Activated CD4-positive, alpha-beta T cell treated with anti-CD3 and anti-CD28 coated beads, Interleukin-2, Interleukin-4, amounts not matched to agents 100 ng/mL and 50 ng/mL, durations not matched to agents 16 hours and 8 hours (primary cell): ENCODE data around the gene GHRL.

ENCODE experiments used
- DNase-seq: peaks from one replicate; pipeline ENCODE4 v3.0.0-alpha.2; 2020; ENCODE audit warnings: low spot score

The GHRL gene

DNA sequence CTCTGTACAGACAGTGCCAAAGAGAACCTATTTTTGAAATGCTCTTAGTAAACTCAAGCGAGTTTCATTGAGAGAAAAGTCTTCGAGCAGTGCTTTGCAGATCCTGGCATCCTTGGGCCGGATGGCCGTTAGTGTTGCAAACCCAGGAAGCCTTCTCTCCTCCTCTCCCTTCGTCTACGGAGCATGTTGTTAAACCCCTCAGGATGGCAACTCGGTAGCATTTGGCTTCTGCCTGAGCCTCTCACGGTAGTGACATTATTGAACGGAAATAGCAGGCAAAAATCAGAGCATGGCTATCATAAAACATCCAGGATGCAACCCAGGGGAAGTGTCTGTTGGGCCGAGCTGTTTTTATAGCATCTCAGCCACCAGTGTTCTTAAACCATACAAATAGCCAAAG lies 34.8 kb upstream of the GHRL start:
- no peak for DNase-seq

DNA sequence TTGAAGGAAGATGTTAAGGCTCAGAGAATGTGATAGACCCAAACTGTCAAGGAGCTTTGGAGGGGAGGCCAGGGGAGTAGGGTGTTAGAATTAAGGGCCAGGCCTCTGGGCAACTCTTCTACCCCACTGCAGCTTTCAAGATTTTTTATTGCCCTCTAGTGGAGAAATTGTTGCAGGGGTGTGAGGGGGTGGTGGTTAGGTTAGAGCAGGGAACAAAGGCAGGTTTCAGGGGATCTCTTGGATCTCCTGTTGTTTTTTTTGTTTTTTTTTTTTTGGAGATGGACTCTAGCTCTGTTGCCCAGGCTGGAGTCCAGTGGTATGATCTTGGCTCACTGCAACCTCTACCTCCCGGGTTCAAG lies 29.6 kb upstream of the GHRL start:
- peak; percentile 41 for DNase-seq

DNA sequence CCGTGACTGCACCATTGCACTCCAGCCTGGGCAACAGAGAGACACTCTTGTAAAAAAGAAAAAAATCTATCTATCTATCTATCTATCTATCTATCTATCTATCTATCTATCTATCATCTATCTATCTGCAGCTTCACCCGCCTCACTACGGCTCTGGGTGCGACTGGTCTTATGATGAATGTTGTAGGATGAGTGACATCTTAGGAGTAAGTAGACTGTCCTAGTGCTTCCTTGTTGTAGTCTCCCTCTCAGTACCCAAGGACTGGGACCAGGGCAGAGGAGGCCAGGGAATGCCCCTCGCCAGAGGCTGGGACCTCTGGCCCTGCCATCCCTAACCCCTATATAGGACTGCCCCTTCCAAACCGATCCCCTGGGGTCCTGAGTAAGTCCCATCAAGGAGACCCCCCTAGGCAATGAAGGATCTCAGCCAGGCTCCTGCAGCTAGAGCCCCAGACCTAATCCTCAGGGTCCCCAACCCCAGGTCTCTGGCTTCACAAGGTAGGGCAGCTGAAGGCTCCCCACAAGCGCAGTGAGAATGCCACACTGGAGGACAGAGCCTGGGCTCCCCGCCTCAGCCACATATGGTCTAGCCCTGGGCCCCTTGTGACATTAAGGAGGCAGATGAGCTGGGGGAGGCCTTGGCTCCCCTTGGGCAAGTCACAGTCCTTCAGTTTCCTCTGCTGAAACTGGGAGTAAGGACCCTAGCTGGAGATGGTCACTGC lies 29.0 kb upstream of the GHRL start:
- DNase-seq: no peak

DNA sequence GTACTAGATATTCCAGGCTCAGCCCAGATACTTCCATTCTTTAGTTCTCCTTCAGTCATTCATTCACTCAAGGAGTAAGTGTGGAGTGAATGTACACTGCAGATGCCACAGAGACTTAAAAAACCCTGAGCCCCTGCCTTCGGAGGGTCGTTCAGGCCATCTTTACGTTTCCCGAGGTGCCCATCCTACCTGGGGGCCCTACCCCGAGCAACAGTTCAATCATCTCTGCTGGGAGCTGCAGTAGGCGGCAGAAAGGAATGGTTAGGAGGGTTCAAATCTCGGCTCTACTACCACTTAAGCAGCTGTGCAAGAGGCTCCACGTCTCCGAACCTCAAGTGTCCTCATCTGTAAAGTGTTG lies 27.6 kb upstream of the GHRL start:
- DNase-seq: no peak

DNA sequence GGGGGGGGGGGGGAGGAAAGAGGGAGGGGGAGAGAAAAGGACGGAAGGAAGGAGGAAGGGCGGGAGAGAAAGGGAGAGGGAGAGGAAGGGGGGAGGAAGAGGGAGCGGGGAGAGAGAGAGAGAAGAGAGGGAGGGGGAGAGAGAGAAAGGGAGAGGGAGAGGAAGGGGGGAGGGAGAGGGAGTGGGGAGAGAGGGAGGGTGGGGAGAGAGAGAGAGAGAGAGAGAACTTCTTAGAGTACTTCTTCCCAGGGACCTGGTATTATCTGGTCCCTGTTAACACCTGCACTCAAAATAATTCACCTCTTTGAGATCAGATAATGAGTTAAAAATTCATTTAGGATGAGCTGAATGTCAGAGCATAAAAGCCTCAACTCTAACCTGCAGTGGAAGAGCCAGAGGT lies 27.1 kb upstream of the GHRL start:
- DNase-seq: no peak

DNA sequence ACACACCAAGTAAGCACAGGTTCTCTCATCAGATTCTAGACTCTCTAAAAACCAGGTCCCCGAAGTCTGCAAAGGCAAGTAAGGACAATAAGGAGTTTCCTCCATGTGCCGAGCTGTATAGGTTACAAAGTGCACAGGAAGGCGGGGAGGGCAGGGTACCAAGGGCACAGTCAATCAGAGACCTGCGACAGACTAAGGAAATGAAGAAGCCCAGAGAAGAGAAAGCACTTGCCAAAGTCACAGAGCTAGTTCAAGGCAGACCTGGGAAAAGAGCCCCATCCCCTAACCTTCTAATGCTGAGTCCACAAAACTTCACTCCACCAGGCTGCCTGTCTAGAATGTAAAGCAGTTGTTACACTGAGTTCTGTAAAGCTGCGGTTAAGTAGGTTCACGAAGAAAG lies 26.5 kb upstream of the GHRL start:
- DNase-seq: peak; percentile 17

DNA sequence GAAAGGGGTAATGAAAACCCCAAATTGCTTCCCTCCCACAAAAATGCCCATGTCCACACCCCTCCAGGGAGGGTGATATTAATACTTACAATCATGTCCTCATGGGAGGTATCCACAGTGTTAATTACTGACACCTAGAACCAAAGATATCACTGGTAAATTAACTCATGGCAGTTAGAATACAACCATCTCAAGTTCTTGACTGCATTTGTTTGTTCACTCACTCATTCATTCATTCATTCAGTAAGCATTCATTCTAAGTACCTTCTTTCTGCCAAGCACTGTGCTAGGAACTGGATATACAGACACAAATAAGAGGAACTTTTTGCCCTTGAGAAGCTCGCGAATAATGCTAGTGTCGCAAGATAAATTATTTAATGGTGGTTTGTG lies 25.2 kb upstream of the GHRL start:
- DNase-seq: no peak

DNA sequence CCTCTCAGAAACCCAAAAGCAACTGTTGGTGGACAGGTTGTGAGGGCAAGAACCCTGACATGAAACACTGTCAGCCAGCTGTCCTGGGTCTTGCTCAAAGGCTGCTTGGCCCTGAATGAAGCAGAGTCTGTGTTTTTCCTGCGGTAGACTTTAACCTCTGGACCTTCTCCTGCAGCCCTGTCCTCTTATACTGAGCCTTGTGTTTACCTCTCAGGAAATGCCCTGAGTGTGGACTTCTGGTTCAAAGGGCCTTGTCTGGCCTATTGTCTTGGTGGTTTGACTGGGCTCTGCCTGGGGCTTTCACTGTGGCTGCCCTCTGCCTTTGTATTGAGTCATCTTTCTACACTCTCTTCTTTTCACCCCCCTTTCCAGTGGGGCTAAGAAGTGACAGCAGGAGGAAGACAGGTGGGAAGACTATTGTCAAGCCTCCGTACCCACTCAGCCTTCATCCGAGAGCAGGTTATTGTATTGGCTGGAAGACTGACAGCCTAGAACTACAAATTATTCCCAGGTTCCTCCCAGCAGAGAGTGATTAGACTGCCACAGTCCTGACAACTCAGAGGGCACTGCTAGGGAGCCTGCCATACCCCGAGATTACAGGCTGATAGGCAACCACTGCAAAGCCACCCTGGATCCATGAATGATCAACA lies 24.7 kb upstream of the GHRL start:
- DNase-seq: no peak

DNA sequence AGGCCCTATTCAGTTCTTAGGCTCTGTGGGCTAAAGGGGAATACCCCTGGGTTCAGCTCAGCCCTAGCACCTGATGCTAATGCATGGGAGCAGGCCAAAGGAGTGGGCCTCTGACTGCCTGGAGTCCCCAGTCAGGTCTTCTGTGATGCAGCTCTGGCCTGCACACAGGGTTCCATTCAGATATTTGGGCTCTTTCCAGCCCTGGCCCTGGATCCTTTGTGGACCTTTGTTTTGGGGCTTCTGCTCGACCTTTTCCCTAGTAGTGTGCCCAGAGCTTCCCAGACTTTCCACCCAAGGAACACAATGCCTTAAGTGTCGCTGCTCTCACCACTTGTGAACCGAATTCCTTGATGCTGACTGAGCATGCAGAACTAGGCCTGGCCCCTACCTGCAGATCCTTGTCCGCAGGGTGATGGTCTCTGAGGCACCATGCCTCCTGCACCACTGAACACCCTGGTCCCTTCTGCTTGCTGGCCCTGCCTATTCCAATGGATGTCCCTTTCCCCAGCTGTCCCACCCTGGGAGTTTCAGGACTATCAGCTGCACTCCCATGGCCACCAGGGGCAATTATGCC lies 23.1 kb upstream of the GHRL start:
- DNase-seq: no peak

DNA sequence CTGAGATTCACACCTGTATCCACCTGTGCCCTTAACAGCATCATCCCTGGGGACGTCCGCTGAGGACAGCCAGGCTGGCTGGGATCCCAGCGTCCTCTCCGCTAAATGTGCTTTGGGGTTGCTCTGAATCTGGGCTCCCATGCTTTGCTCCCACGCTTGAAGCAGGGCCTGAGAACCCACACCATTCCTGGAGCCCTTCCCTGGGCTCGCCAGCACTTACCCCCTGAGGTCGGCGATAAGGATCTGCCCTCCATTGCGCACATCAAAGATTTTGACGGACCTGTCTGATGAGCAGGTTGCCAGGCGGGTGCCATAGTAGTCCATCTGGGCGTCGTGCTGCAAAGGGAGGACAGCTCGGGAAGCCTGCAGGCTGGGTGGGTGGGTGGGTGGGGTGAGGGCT lies 22.4 kb upstream of the GHRL start:
- DNase-seq: no peak

DNA sequence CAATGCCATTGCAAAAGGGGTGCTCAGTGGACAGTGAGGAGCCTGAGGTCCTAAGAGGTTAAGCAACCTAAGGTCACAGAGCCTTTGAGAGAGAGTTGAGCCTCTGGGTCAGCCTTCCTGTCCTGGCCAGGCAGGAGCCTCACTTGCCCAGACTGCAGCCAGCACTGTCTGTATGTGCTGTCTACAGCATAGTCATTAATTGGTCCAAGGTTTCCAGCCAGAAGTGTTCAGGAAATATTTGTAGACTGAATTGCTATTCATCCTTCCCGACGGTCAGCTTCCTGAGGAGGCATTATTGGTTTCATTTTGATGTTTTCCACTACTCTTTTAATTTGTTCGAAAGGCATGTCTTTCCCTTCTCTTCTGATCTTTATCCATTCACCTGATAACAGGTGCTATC lies 20.1 kb upstream of the GHRL start:
- no peak for DNase-seq

DNA sequence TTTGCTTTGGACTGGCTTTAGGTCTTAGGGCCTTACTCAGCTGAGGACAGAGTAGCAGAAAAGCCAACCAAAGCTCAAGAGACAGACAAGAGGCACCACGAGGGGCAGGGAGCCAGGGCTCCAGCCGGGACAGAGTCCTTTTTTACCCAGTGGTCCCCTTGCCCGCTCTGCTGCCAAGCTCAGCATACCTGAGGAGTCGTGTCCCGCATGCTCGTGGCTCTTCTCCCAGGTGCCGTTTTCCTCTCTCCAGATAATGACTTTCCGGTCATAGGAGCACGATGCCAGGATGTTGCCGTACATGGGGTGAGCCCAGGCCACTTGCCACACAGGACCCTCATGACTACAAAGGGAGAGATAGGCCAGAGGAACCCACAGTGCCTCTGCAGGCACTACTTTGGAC lies 19.6 kb upstream of the GHRL start:
- DNase-seq: no peak

DNA sequence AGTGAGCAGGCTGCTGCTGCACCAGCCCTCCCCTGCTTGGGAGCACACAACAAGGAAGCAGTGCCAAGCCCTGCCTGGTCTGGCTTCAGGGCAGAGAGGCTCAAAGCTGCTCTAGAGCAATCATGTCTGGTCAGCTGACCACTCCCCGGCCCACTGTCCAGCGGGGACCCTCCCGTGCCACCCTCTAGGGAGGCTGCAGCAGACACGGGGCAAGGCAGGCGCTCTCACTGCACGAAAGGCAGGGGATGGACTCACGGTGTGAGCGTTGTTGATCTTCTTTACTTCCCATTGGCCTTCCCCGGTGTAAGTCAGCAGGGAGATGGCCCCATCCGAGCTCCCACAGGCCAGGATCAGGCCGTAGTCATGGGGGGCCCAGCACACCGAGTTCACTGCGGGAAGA lies 19.0 kb upstream of the GHRL start:
- DNase-seq: no peak

DNA sequence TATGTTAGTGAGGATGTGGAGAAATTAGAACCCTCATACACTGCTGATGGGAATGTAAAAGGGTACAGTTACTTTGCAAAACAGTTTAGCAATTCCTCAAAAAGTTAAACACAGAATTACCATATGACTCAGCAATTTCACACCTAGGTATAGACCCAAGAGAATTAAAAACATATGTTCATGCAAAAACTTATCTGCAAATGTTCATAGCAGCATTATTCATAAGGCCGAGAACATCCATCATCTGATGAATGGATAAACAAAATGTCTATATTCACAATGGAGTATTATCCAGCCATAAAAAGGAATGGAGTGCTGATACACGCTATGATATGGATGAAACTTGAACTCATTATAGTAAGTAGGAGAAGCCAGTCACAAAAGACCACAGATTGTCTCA lies 17.8 kb upstream of the GHRL start:
- DNase-seq: no peak

DNA sequence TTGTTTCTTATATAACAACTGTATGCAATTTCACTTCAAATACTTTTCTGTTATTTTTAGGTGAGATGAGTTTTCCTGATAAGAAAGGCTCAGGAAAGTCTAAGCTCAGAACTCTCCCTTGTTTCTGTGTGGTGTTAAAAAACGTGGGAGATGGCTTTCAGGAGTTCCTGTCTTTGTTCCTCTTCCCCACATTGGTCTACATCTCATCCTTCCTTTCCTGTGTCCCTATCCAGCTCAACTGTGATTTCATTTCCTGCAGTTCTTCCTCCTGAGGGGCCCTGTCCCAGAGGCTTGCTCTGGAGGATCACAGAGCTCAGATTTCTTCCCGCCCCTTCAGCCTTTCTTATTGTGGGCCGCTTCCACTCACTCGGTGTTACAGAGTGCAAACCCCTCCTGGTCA lies 17.0 kb upstream of the GHRL start:
- DNase-seq: no peak

DNA sequence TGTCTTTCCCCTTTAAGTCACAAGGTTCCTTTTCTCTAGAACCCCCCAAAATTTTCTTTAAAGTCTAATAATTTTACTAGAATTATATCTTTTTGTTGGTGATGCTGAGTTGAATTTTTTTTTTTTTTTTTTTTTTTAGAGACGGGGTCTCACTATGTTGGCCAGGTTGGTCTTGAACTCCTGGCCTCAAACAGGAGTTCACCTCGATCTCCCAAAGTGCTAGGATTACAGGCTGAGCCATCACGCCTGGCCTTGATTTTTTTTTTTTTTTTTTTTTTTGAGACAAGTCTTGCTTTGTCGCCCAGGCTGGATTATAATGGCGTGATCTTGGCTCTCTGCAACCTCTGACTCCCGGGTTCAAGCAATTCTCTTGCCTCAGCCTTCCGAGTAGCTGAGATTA lies 15.9 kb upstream of the GHRL start:
- no peak for DNase-seq

DNA sequence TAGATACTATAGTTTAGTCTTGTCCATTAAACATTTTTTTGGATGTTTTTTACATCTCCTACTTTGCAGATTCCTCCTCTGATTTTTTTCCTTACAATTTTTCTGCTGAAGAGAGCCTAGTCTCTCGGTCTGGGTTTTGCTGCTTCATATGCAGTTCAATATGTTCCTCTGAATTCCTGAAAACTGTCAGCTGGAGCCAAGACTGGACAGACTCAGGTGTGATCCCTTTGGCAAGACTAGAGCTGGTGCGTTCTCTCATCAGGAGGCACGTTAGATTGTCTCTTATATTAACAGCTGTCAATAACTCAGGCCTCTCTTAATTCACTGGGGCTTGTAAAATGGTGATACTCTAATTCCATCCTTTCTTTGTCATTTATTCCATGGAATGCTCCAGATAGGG lies 13.4 kb upstream of the GHRL start:
- DNase-seq: no peak

DNA sequence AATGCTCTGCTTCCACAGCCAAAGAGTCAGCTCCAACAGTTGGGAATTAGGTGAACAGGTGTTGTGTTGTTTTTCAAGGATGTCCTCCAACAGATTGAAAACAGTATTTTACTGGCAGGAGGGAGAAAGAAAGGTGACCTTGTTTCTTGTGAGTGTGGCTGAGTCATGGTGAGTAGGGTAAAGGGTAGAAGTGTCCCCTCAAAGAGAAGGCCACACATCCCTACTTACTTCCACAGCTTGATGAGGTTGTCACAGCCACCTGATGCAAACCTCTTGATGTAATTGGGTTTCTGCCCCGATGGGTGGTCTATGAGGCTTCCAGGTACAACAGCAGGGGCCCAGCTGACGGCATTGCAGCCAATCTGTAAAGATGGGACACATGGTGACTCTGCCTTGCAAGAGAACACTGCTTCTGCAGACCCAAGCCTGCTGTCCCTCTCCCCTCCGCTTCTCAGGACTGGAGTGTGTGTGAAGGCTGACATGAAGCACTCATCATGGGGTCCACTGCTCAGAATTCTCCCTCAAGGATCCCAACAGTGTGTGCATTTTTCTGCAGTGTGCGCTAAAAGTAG lies 12.7 kb upstream of the GHRL start:
- no peak for DNase-seq

DNA sequence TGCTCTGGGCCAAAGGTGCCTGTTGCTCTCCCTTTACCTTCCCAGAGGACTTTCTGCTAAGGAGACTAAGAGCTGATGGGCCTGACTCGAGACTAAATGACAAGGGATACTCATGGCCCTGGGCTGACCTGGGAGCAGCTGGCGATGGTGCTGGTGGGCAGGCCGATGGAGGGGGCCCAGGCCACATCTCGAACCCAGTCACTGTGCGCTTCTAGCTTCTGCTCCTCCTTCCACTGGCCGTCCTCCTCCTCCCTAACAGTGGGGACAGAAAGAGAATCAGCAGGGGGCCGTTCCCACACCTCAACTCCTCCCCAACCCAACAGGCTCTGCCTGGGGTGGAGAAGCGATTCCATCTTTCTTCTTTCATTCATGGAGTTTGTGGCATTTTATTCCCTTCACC lies 12.2 kb upstream of the GHRL start:
- no peak for DNase-seq

DNA sequence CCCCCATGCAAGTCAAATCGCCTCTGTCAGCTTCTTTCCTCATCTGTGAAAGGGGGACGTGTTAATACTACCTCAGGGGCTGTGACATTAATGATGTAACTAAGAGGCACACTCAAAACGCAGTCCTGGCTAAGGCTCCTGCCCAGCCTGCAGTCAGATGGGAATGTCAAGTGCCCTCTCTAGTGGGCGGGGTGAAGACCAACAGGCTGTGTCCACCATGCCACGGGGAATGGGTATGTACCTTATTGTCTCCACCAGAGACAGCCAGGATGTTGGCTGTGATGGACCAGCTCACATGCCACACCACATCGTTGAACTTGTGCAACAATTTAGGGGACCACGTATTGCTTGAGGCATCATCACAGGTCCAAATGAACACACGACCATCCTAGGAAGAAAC lies 11.0 kb upstream of the GHRL start:
- DNase-seq: no peak

DNA sequence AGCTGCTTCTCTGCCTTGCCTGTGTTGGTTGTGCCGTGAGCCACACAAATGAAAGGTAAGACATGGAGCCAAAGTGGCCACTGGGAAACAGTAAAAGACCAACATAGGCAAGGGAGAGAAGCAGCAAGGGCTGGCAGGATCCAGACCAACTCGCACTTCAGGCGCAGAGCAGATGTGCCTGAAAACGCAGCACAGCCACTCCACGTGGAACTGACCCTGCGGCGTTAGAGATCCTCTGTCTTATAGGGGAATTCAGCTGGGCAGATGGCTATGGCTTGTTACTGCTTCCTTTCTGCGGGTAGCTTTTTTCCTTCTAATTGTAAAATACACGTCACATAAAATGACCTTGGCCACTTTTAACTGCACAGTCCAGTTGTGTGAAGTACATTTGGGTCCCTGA lies 10.4 kb upstream of the GHRL start:
- no peak for DNase-seq

DNA sequence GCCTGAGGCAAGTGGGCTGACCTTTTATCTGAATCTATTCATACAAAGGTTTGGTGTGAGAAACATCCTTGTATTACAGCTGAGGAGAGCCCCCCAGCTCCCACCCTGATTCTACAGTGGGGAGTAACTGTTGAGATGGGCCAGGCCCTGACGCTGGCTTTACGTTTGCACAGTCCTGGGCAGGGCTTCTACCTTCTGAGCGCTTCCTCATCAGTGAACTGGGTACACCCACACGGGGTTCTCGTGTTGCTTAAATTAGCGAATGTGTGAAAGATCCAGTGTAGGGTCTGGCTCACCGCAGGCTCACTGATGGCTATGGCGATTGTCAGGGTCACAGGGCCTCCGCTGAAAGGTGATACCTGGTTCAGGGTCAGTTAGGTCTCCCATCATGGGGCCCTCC lies 7.3 kb upstream of the GHRL start:
- no peak for DNase-seq

DNA sequence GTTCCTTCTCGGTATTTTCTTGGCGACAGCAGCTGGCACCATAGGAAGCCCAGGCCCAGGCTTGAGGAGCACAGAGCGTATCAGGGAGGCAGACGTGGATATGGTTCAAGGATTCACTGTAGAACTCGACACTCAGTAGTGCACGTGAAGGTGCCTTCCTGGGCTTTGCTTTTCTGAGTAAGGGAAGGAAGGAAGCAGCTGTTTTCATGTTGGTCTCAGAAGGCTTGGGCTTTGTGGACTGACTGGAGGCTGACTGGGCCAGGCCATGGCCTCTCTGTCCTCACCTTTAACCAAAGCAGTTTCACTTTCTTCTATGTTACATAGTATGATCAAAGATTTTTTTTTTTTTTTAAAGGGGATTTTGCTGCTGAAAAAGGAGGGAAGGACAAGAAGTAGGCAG lies 6.9 kb upstream of the GHRL start:
- DNase-seq: no peak

DNA sequence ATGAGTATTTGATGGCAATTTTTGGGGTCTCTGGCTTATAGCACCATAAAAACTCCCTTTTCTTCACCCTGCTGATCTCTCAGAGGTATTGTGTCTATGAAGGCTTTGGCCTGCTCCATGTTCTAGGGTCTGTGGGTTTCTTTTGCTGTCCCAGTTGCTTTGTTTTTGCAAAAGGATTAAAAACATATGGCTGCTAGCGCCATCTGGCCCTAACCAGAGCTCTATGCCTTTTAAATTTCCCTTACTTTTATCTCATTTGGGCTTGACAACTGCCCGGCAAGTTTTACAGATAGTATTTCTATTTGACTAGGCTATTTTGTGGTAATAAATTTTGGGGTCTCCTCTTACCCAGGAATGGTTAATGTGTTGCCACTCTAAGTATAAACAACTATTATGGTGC lies 6.4 kb upstream of the GHRL start:
- no peak for DNase-seq
